Stimulated activated CD4-positive, alpha-beta T cell treated with anti-CD3 and anti-CD28 coated beads, Interleukin-12 subunit alpha, Interleukin-12 subunit beta, amount 100 ng/mL, for 24 hours (primary cell): ENCODE data around the gene POLE.
"Not testable (repeated sequence)": the region's sequence is repeated elsewhere in the genome, so short reads cannot be mapped to it uniquely, and the experiment has no call there.

ENCODE experiments used
- DNase-seq, 2 experiments: peaks; one replicate each; pipeline ENCODE4 v3.0.0-alpha.2; 2020; ENCODE audit warnings: low read depth in 2 of 2

Gene POLE

GRCh38 chr12:132717531-132718387 lies 30.6 kb upstream of the POLE start:
- no peak for DNase-seq

GRCh38 chr12:132717011-132717410 lies 29.9 kb upstream of the POLE start:
- no peak for DNase-seq

GRCh38 chr12:132716356-132716755 lies 29.2 kb upstream of the POLE start:
- no peak for DNase-seq

GRCh38 chr12:132715874-132716273 lies 28.7 kb upstream of the POLE start:
- no peak for DNase-seq

GRCh38 chr12:132713123-132713522 lies 26.0 kb upstream of the POLE start:
- no peak for DNase-seq

GRCh38 chr12:132711080-132711843 lies 24.1 kb upstream of the POLE start:
- peak in 1 of 2 experiments; percentile 11 for DNase-seq

GRCh38 chr12:132710405-132711079 lies 23.4 kb upstream of the POLE start, which contains the start of gene PGAM5:
TSS of gene PGAM5 (plus strand) at chr12:132710842. CDS start at chr12:132710877, 35 bp downstream.
- DNase-seq, result peak; percentile 77 to 81

GRCh38 chr12:132710043-132710404 lies 22.9 kb upstream of the POLE start:
- no peak for DNase-seq

GRCh38 chr12:132708150-132708549 lies 21.0 kb upstream of the POLE start:
- no peak for DNase-seq

GRCh38 chr12:132707241-132707640 lies 20.1 kb upstream of the POLE start:
- DNase-seq, result no peak

- DNase-seq, result no peak
These were observed 16.5 kb upstream of the POLE start for GRCh38 chr12:132703641-132704040.

GRCh38 chr12:132702640-132703039 lies 15.5 kb upstream of the POLE start:
- no peak for DNase-seq

GRCh38 chr12:132700212-132700822 lies 13.2 kb upstream of the POLE start:
- DNase-seq, result no peak

- DNase-seq, result no peak
These were observed 11.2 kb upstream of the POLE start for GRCh38 chr12:132698341-132698740.

- no peak for DNase-seq
These were observed 8.3 kb upstream of the POLE start for GRCh38 chr12:132695431-132695830.

GRCh38 chr12:132694888-132695287 lies 7.7 kb upstream of the POLE start:
- DNase-seq, result not testable (repeated sequence)

GRCh38 chr12:132692030-132692429 lies 4.9 kb upstream of the POLE start:
- not testable (repeated sequence) for DNase-seq

- DNase-seq, result no peak
These were observed 3.0 kb upstream of the POLE start for GRCh38 chr12:132690112-132690511.

- no peak for DNase-seq
These were observed 2.1 kb upstream of the POLE start for GRCh38 chr12:132689227-132689626.

- peak in 1 of 2 experiments; percentile 17 for DNase-seq
These were observed 324 bp downstream of the POLE start for GRCh38 chr12:132686825-132687210.

GRCh38 chr12:132685400-132685799 lies 1.7 kb downstream of the POLE start:
- no peak for DNase-seq

- no peak for DNase-seq
These were observed 9.7 kb downstream of the POLE start for GRCh38 chr12:132677492-132677891.
